Transverse colon (tissue), 4 donors: Measurements from ENCODE around the gene PORCN. TPM values are rescaled to one million over a fixed set of nuclear protein-coding genes. Genes with fewer than 3 reads are reported as not detected.

ENCODE experiments used
- DNase-seq: peaks from one replicate; pipeline ENCODE4 v3.0.0-alpha.2; 2019
- H3K27ac ChIP-seq, 4 donors: fragments of 200-600 bp; sonication (generic); 2 replicates each; pipeline ENCODE4 v1.5.1; 2016 to 2018; ENCODE audit warnings: inconsistent platforms in 4 of 4
- H3K27me3 ChIP-seq: fragments of 200-600 bp; sonication (generic); 2 replicates; pipeline ENCODE4 v1.5.1; 2017; ENCODE audit warnings: inconsistent platforms
- H3K36me3 ChIP-seq, 4 donors: fragments of 200-600 bp; sonication (generic); 2 replicates each; pipeline ENCODE4 v1.5.1; 2017 to 2019; ENCODE audit warnings: inconsistent platforms in 4 of 4
- H3K4me1 ChIP-seq, 4 donors: fragments of 200-600 bp; sonication (generic); 2 replicates each; pipeline ENCODE4 v1.5.1; 2017 to 2020; ENCODE audit warnings: inconsistent platforms in 4 of 4
- H3K4me3 ChIP-seq, 4 donors: fragments of 200-600 bp; sonication (generic); 1 replicate in 1 of 4; 2 replicates in 3 of 4; pipeline versions ENCODE4 v1.5.1 to v1.6.1; 2017 to 2019; ENCODE audit warnings: inconsistent platforms in 4 of 4
- H3K9me3 ChIP-seq, 2 donors: fragments of 200-600 bp; sonication (generic); 2 replicates each; pipeline ENCODE4 v1.5.1; 2017 to 2019; ENCODE audit warnings: inconsistent platforms in 2 of 2
- CTCF ChIP-seq, 5 experiments: fragments of 200-600 bp in 3 of 5; fragments of 450-650 bp in 2 of 5; sonication (generic) in 3 of 5; IDR thresholded peaks; 1 replicate in 2 of 5; 2 replicates in 3 of 5; pipeline ENCODE4 v1.5.1; 2016 to 2017; ENCODE audit warnings: antibody characterized with exemption in 5 of 5, inconsistent platforms in 3 of 5, mild to moderate bottlenecking in 2 of 5, moderate library complexity in 1 of 5
- EP300 ChIP-seq: sonication (generic); formaldehyde crosslinking; IDR thresholded peaks from one replicate; pipeline ENCODE4 v1.6.1; 2017; ENCODE audit warnings: antibody characterized with exemption, low read depth
- POLR2A ChIP-seq: fragments of 450-650 bp; IDR thresholded peaks from one replicate; pipeline ENCODE4 v1.6.1; 2016; ENCODE audit warnings: antibody characterized with exemption, mild to moderate bottlenecking, moderate library complexity
- POLR2AphosphoS5 ChIP-seq, 3 donors: sonication (generic); formaldehyde crosslinking; IDR thresholded peaks; one replicate each; pipeline ENCODE4 v1.6.1; 2016; ENCODE audit warnings: antibody characterized with exemption in 3 of 3
- WGBS, 2 donors: methylation state at CpG; one replicate each; pipeline ENCODE4 v1.1.5; 2018; ENCODE audit warnings: low coverage in 1 of 2; 5-methylcytosine and 5-hydroxymethylcytosine counted together
- in situ Hi-C, 4 donors: fragments of 200-750 bp; cut with MboI; loops; one replicate each; pipeline versions ENCODE4 v1.15.0 to v1.15.1; 2017; ENCODE audit warnings: low sequenced_read_pairs in 3 of 4, low pct_ligation_motif_present in 1 of 4, low pct_unique_long_range_greater_than_20kb in 1 of 4
- intact Hi-C: fragments of 100-400 bp; cut with DNase I; formaldehyde crosslinking; loops from one replicate; pipeline ENCODE4 v1.15.1; 2023; ENCODE audit warnings: low total_unique reads
- total RNA-seq, 4 donors: library from RNA; depleted of rRNA; stranded (reverse); fragments of >200 nt; gene quantifications; one replicate each; pipeline ENCODE4 v1.1.0, GENCODE V29; 2016

The PORCN gene
- total RNA-seq, 4 donors from 2014 or later: 1.5 to 10.1 (median 8.2) TPM

- peaks cover 0 to 5% (median 2%) of the 10 kb centered on the region in 4 donors for H3K4me1 ChIP-seq
- no peak overlapping the region for H3K4me3 ChIP-seq
- WGBS, 2 donors: 82% methylated on average over 7 of the region's 7 CpGs; no CpG with 5 or more reads in 1 of the 2 donors
- intact Hi-C loops (no loop called here), in situ Hi-C loops (no loop called here)
- TF ChIP-seq POLR2AphosphoS5 (IDR thresholded peaks at IDR 0.05): no peak
- TF ChIP-seq POLR2A: no peak
- TF ChIP-seq EP300: no peak
- no peak for TF ChIP-seq CTCF (IDR thresholded peaks at IDR 0.05)
- no peaks in the 10 kb centered on the region for H3K36me3 ChIP-seq
- no peak for DNase-seq
- H3K27me3 ChIP-seq: no peaks in the 10 kb centered on the region
- H3K27ac ChIP-seq: no peak overlapping the region
- H3K9me3 ChIP-seq: no peaks in the 10 kb centered on the region
Observed at GRCh38 chrX:48504261-48504660, 4.5 kb upstream of the PORCN start.

DNA sequence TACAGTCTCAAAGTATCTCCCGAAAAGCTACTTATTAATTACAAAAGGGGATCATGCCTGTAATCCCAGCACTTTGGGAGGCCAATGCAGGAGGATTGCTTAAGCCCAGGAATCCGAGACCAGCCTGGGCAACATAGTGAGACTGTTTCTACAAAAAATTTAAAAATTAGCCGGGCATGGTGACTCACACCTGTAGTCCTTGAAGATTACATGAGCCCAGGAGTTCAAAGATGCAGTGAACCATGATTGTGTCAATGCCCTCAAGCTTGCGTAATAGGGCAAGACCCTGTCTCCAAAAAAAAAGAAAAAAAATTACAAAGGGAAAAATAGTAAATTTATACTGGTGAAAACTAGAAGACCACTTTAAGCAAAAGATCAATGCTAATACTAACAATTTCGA, 3.3 kb upstream of the PORCN start:
- Histone ChIP-seq H3K27me3 (no peaks in the 10 kb centered on the region), H3K36me3 (no peaks in the 10 kb centered on the region), H3K4me3 (no peak overlapping the region), H3K9me3 (no peaks in the 10 kb centered on the region), H3K27ac (no peak overlapping the region), H3K4me1 (peaks cover 0 to 9% (median 2%) of the 10 kb centered on the region in 4 donors)
- no peak for DNase-seq
- in situ Hi-C loops (no loop called here), intact Hi-C loops (no loop called here)
- no peak for TF ChIP-seq POLR2AphosphoS5 (IDR thresholded peaks at IDR 0.05)
- TF ChIP-seq POLR2A: no peak
- no peak for TF ChIP-seq CTCF (IDR thresholded peaks at IDR 0.05)
- TF ChIP-seq EP300: no peak
- WGBS, 2 donors: 60 to 82% methylated on average over 1 to 5 of the region's 5 CpGs

- Histone ChIP-seq H3K4me3 (no peak overlapping the region), H3K27ac (no peak overlapping the region), H3K27me3 (no peaks in the 10 kb centered on the region), H3K9me3 (no peaks in the 10 kb centered on the region), H3K36me3 (no peaks in the 10 kb centered on the region), H3K4me1 (peaks cover 0 to 9% (median 2%) of the 10 kb centered on the region in 4 donors)
- intact Hi-C loops: no loop called here
- 80% methylated on average over 5 of the region's 5 CpGs; no CpG with 5 or more reads in 1 of the 2 donors for WGBS, 2 donors
- TF ChIP-seq CTCF (IDR thresholded peaks at IDR 0.05) (no peak), POLR2A (no peak), EP300 (no peak), POLR2AphosphoS5 (IDR thresholded peaks at IDR 0.05) (no peak)
- in situ Hi-C loops: no loop called here
- DNase-seq: no peak
Observed at GRCh38 chrX:48507246-48507645, 1.5 kb upstream of the PORCN start.

GRCh38 chrX:48509245-48509590, 426 bp downstream of the PORCN start:
- DNase-seq: no peak
- peak overlapping the region; percentile 81 to 87 (median 84) for H3K27ac ChIP-seq
- WGBS, 2 donors: 34% methylated on average over 16 of the region's 16 CpGs; no CpG with 5 or more reads in 1 of the 2 donors
- intact Hi-C loops (no loop called here), in situ Hi-C loops (no loop called here)
- TF ChIP-seq POLR2A: no peak
- H3K4me3 ChIP-seq: peak overlapping the region; percentile 55 to 89 (median 64)
- H3K9me3 ChIP-seq: no peaks in the 10 kb centered on the region
- peaks cover 0 to 9% (median 2%) of the 10 kb centered on the region in 4 donors for H3K4me1 ChIP-seq
- no peaks in the 10 kb centered on the region for H3K36me3 ChIP-seq
- no peaks in the 10 kb centered on the region for H3K27me3 ChIP-seq

DNA sequence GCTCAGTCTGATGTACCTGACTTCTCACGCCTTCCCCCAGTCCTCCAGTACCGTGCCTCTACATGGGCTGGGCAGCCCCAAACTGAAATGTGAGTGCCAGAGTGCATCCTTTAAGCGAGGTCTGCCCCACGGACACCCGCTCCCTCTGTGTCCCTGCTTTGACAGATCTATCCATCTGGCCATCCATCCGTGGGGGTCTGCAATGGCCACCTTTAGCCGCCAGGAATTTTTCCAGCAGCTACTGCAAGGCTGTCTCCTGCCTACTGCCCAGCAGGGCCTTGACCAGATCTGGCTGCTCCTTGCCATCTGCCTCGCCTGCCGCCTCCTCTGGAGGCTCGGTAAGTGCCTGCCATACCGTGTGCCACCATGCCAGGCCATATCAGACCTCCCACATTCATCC, 827 bp downstream of the PORCN start:
- peaks cover 0 to 9% (median 2%) of the 10 kb centered on the region in 4 donors for H3K4me1 ChIP-seq
- intact Hi-C loops (no loop called here), in situ Hi-C loops (no loop called here)
- 80% methylated on average over 11 of the region's 11 CpGs; no CpG with 5 or more reads in 1 of the 2 donors for WGBS, 2 donors
- H3K4me3 ChIP-seq: peak overlapping the region in 3 of 4 donors; percentile 56 to 89 (median 72)
- H3K36me3 ChIP-seq: no peaks in the 10 kb centered on the region
- no peak for DNase-seq
- no peaks in the 10 kb centered on the region for H3K9me3 ChIP-seq
- TF ChIP-seq POLR2AphosphoS5 (IDR thresholded peaks at IDR 0.05): no peak
- no peak for TF ChIP-seq POLR2A
- no peak for TF ChIP-seq EP300
- no peak for TF ChIP-seq CTCF (IDR thresholded peaks at IDR 0.05)
- H3K27me3 ChIP-seq: no peaks in the 10 kb centered on the region
- H3K27ac ChIP-seq: peak overlapping the region in 1 of 4 donors; percentile 83
